GM19395 (cell line): ENCODE results near the gene UBL5.
"Not testable (repeated sequence)": the region's sequence is repeated elsewhere in the genome, so short reads cannot be mapped to it uniquely, and the experiment has no call there.

Experiments
- ATAC-seq: cut with Tn5 transposase; IDR thresholded peaks from one replicate; pipeline ENCODE4 v1.9.1; 2021; ENCODE audit warnings: mild to moderate bottlenecking, moderate library complexity; ENCODE audit not compliant: unreplicated experiment

UBL5 gene

DNA sequence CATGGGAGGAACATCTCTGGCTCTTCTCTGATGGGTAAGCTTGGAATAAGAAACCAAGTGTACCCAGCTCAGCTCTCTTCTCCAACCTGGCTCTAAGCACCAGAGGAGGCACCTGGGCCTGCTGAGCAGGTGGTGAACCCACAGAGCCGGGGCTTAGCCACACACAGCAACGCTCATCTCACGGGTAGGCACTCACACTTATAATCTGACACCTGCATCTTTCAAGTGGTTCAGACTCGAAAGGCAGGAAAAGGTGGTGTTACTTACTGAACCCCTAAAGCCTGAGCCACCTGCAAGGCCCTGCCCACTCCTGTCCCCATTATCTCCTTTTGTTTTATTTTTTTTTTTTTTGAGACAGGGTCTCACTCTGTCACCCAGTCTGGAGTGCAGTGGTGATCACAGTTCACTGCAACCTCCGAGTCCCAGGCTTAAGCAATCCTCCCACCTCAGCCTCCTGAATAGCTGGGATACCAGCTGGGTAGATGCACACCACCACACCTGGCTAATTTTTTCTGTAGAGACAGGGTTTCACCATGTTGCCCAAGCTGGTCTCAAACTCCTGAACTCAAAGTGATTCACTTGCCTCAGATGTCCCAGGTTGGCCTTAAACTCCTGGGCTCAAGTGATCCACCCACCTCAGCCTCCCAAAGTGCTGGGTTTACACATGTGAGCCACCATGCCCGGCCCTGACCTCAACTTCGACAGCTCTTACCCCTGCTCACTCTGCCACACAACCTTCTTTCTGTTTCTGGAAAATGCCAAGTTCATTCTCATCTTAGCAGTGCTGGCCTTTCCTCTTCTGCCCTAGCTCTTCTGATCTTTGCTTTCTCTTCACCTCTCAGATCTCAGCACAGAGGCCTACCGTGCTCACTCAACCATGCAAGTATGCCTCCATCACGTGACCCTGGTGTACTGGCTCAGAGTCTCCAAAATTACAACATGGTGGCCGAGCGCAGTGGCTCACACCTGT lies 18.6 kb upstream of the UBL5 start:
- no peak for ATAC-seq

DNA sequence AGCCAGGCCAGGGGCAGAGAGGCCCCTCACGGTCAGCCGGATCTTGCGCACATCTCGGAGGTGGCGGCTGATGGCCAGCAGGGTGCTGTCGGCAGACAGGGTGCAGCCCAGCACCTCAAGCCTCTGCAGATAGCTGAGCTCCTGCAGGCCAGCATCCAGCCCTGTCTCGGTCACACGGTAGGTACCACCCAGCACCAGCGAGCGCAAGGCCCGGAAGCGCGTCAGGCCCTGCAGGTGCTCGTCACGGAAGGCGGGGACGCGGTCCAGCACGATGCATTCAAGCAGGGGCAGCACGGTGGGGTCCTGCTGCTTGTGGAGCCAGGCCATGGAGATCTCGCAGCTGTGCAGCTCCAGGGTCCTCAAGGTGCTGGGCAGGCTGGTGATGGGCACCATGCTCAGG lies 16.6 kb upstream of the UBL5 start:
- no peak for ATAC-seq

DNA sequence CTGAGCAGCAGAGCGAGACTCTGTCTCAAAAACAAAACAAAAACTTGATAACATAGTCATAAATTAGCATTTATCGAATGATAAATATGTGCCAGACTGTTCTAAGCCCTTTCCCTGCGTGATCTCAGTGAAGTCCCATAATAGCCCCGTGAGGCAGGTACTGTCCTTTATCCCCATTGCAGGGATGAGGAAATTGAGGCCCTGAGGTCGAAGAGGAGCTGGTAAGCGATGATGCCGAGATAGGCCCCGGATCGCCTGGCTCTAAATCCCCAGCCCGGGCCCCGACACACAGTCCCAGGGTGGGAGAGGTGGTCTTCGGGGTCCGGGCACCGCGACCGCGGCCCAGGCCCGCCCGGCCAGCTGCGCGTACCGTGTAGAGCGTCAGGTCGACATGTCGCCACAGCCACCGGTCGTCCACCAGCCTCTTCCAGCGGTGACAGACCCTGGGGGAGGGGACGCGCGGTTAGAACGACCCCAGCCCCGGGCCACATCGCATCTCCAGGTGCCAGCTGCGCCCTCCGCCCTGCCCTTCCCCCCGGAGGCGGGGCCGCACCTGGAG lies 9.5 kb upstream of the UBL5 start:
- ATAC-seq = no peak

DNA sequence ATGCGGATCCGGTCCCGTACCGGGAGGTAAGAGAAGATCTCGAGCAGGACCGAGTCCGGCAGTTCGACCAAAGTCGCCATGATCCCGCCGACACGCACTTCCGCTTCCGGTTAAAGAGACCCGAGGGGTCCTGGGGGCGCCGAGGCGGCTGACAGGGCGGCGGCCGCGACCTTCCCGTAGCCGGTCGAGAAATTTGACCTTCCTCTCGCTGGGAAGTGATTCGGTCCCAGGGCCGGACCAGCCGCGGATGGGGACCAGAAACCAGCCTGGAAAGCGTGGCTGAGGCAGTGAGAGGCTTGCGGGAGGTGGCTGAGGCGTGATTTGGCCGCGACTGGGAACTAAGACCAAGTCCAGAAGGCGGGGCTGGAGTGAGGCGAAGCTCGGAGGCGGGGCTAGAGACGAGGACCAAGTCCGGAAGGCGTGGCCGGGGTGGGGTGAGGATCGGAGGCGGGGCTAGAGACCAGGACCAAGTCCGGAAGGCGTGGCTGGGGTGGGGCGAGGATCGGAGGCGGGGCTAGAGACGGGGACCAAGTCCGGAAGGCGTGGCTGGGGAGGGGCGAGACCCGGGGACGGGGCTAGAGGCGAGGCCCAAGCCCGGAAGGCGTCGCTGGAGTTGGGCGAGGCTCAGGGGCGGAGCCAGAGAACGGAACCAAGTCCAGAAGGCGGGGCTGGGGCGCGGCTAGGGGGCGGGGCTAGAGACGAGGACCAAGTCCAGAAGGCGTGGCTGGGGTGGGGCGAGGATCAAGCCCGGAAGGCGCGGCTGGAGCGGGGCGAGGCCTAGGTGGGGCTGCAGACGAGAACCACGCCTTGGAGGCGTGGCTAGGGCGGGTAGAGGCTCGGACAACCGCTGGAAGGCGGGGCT lies 8.8 kb upstream of the UBL5 start, which contains the start of gene FBXL12:
TSS of gene FBXL12 (minus strand) at position 346 of the 862 bp plus-strand sequence. CDS start at position 80, 266 bp downstream.
- peak; percentile 78 for ATAC-seq

DNA sequence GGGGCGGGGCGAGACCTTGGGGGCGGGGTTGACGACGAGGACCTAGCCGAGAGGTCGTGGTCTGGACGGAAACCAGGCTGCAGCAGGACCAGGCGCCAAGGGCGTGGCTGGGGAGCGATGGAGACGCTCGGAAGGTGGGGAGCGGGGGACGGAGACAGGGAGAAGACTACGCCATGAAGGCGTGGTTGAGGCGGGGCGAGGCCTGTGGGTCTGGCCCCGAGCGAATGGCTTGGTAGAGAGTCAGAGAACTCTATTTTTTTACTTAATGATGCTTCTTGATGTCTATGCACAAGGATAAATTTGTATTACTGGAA lies 8.2 kb upstream of the UBL5 start:
- ATAC-seq = no peak

DNA sequence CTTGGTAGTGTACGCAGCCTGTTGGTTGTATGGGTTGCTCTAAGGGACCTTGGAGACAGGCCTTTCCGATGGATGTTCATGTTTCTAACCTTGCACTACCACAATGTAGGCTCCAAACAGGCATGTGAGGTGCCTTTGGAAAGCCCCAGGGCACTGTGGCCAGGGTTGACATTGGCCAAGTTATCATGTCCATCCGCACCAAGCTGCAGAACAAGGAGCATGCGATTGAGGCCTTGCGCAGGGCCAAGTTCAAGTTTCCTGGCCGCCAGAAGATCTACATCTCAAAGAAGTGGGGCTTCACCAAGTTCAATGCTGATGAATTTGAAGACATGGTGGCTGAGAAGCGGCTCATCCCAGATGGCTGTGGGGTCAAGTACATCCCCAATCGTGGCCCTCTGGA lies 7.7 kb upstream of the UBL5 start:
- ATAC-seq = not testable (repeated sequence)

DNA sequence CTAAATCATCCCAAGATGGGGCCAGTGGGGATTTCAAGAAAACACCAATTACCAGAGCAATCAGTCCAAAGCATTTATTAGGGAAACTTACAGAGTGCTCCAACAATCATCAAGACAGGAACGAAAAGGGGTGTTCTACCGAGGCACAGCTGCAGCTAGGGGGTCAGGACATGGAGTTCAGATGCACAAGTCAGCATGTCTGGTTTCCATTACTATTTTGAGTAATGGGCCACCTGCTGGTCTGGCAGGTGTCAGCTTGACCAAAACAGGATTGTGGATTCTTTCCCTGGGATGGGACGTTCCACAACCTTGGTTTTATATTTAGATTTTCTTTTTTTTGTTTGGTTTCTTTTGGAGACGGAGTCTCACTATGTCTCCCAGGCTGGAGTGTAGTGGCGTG lies 3.9 kb upstream of the UBL5 start:
- no peak for ATAC-seq

DNA sequence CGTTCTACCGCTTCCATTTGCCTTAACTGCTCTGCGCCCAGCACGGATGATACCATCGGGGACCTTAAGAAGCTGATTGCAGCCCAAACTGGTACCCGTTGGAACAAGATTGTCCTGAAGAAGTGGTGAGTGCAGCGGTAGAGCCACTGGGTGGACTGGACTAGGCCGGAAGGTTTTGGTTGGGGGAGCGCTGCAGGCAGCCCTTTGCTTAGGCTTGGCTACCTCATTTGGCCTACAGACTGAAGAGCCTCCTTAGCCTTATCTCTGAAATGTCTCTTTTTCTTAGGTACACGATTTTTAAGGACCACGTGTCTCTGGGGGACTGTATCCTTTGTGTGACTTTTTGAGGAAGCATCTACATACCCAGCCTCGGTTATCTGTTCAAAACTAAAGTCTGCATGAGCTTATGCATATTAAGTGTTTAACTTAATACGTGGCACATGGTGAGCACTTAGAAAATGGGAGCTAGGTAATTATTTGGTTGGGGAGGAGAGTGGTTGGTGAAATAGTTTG lies 889 bp downstream of the UBL5 start:
- ATAC-seq = no peak

DNA sequence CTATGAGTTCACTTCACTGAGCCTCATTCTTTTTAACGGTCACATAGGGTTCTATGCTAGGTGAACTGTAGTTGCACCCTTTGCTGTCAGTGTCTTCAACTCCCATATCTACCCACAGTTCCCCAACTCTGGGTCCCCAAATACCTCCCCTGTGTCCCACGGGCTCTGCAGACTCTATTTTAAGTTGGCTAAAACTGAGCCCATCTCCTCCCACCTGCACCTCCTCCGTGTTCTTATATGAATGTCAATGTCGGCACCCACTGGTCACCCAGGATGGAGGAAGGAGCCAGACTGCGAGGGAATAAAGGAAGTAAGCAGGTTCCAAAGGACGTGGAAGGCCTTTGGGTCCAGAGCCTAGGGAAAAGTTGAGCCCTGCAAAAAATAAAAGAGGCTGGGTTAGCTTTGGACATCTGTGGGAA lies 6.6 kb downstream of the UBL5 start:
- no peak for ATAC-seq

DNA sequence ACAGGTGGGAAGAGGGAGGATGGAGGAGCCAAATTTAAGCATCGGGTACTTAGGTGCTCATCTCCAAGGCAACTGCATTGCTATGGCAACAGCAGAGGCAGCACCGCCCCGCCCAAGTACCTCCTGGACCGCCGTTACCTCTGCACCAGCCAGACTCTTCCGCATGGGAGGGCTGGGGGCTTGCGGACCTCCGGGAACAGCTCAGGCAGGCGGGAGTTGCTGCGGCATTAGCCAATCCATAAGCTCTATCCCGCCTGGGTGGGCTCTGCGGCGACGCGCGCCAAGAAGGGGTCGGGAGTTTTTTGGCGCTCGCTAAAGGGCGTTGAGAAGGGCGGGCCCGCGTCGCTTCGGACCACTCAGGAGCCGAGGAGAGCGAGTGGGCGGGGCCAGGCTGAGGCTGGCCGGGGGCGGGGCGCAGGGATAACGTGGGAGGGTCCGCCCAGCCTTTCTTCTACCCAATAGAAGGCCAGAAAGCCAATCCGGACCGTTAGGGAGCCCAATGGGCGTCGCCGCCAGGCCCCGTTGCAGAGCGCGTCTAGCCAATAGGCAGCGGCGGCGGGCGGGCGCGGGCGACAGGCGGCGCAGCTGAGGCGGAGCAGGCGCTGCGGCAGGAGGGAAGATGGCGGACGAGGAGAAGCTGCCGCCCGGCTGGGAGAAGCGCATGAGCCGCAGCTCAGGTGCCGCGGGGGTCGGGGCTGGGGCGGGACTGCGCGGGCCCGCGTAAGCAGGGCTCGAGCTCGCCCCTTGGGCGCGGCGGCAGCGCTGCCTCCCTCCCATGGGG lies 7.2 kb downstream of the UBL5 start, which contains the start of gene PIN1:
TSS of gene PIN1 (plus strand) at position 593 of the 781 bp plus-strand sequence. CDS start at position 620, 27 bp downstream.
- ATAC-seq = peak; percentile 94

DNA sequence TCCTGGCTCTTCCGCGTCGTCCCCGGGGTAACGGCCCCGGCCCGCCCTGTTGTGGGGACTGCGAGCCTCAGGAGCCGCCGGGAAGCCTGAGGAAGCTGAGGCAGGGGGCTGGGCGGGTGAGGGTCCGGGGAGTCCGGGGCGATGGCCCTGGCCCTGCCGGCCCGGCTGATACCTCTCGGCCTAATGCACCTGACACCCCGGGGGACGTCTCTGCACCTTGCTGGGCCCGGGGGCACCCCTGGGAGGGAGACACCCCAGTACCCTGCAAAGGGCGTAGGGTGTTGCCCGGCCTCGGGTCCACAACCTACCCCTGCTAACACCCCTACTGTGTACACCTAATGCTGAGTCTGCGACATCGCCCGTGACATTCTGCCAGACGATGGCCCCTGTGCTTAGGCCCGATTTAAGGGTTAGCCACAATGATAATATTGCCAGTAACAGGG lies 7.8 kb downstream of the UBL5 start:
- ATAC-seq = peak; percentile 21

DNA sequence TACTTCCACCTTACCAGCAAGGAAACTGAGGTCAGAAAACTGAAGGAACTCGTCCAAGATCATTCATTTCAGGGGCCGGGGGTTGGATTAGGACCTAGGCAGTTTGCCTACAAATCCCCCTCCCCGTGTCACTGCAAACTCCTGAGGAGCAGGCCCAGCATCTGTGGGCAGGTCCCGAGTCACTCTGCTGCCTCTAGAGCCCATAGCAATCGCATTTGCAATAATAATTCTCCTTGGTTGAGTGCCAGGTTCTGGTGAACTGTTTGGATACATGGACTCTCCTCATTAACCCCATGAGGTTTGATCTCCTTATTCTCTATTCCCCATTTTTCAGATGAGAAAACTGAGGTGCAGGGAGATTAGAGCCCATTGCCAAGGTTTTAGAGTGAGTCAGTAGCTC lies 8.3 kb downstream of the UBL5 start:
- ATAC-seq = no peak

DNA sequence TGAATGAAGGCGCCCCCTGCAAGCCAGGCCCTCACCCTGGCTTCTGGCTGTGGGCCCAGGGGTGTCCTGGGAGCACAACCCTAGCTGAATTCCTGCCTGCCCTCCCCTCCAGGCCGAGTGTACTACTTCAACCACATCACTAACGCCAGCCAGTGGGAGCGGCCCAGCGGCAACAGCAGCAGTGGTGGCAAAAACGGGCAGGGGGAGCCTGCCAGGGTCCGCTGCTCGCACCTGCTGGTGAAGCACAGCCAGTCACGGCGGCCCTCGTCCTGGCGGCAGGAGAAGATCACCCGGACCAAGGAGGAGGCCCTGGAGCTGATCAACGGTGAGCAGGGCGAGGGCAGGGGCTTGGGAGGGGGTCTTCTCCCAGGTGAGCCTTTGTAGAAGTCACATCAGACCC lies 10.6 kb downstream of the UBL5 start:
- ATAC-seq = no peak

DNA sequence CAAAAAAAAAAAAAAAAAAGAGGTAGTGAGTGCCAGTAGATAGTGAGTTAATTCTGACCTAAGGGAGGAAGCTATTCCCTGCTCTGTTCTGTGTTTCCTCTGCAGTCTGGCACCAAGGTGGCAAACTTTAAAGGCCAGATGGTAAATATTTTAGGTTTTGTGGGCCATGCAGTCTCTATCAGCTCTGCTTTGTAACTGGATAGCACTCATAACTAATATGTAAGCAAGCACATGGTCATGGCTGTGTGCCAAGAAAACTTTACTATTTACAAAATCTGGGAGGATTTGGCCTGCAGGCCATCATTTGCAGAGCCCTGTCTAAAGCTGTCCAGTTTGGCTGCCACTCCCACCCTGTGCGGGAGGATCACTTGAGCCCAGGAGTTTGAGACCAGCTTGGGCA lies 11.7 kb downstream of the UBL5 start:
- ATAC-seq = no peak

DNA sequence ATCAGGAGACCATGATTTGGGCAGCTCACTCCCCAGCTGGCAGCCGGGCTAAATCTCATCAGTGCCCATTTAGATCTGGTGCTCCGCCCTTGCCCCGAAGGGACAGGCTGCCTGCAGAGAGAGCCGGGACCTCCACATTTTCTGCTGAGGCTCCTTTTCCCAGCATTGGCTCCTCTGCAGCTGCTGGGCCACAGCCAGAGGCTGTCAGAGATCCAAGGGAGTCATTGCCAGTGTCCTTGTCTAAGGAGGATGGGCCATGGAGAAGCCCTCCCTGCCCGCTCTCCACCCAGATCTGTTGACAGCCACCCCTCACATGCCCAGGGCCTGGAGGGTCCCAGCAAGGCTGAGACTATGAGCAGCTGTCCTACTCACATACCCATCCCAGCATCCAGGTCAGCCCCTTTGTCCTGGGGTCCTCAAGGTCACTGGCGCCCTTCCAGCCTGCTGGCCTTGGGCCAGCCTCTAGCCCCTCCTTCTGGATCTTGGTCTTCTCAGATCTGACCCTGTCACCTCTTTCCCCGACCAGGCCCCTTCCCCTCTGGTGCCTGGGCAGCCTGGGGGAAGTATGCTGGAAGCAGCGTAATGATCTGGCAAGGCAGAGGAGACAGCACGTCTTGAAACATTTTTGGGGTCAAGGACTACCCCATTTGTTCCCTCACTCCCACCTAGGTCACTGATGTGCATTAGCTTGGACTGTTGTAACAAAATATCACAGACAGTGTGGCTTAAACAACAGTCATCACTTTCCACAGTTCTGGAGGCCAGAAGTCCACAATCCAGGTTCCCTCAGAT lies 15.3 kb downstream of the UBL5 start:
- ATAC-seq = no peak

DNA sequence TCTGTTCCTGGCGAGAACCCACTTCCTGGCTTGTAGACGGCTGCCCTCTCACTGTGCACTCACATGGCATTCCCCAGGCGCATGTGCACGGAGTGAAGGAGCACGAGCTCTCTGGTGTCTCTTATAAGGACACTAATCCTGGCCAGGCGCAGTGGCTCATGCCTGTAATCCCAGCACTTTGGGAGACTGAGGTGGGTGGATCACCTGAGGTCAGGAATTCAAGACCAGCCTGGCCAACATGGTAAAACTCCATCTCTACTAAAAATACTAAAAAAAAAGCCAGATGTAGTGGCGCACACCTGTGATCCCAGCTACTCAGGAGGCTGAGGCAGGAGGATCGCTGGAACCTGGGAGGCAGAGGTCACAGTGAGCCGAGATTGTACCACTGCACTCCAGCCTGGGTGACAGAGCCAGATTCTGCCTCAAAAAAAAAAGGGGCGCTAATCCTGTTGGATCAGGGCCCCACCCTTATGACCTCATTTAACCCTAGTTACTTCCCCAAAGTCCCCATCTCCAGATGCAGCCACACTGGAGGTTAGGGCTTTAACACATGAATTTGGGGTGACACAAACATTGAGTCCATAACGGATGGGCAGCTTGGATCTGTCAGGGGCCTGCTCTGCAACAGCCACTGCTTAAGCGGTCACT lies 16.0 kb downstream of the UBL5 start:
- not testable (repeated sequence) for ATAC-seq

DNA sequence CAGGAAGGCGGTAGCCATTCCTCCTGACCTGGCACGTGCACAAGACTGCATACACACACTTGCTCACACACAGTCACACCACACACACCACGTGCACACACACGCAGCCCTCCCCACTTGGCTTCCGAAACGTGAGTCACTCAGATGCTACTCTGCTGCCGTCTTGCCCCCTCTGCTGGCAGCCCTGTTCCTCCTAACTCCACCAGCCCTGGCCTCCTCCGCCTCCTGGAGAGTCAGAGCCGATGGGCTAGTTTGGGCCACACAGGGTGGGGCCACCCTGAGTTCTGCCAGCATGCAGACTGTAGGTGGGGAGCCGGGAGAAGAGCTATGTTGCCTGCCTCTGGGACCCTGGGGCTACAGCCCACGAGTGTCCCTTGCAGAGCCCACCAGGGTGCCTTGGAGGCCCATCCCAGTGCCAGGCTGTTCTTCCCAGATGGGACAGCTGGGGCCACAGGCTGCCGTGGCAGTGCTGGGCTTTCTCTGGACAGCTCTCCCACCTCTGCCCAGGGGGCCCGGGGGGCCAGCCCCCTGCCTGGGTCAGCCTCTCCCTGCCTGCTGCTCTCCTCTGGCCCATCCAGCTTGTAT lies 19.5 kb downstream of the UBL5 start:
- no peak for ATAC-seq

DNA sequence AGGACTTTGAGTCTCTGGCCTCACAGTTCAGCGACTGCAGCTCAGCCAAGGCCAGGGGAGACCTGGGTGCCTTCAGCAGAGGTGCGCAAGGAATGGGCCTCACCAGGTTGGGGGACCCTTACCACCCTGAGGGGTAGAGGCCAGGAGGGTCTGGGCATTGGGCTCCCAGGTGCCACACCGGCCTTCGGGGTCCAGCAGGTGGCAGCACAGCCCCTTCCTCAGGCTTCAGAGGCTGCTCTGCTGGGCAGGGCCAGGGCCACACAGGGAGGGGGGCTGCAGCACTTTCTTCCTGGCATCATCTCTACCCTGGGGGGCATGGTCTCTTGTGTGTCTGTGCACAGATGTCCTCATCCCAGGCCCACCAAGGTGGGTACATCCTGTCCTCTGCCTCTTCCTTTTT lies 20.3 kb downstream of the UBL5 start:
- no peak for ATAC-seq

DNA sequence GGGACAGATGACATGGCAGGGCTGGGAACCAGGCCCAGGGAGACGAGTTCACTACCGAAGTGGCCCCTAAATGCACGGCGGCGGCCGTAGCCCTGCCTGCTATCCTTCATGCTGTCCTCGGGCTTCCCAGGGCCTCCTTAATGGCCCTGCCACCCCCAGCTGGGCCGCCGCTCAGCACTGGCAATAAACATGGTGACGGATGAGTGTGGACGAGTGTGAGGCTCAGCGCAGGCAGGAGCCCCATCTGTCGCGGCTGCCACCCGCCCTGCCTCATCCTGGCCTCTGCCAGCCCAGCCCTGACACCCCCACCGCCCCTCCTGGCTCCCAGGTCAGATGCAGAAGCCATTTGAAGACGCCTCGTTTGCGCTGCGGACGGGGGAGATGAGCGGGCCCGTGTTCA lies 21.0 kb downstream of the UBL5 start:
- no peak for ATAC-seq
